CD4-positive, CD25-positive, alpha-beta regulatory T cell (primary cell): ENCODE measurements around the gene ORC5. TPM values are rescaled to one million over a fixed set of nuclear protein-coding genes. Genes with fewer than 3 reads are reported as not detected.

Experiments
- ATAC-seq, 2 donors: fragments of 150-1000 bp; cut with Tn5 transposase; one replicate each; pipeline ENCODE4 v1.10.0; 2021; ENCODE audit warnings: low read depth in 2 of 2, moderate number of reproducible peaks in 2 of 2, moderate library complexity in 1 of 2
- DNase-seq, 3 donors: peaks; one replicate each; pipeline versions ENCODE4 v3.0.0 to v3.0.0-alpha.2; 2012 to 2022; ENCODE audit warnings: mixed read lengths in 1 of 3
- H3K27ac ChIP-seq: one replicate; pipeline ENCODE4 v1.7.0; 2013; ENCODE audit warnings: mild to moderate bottlenecking, low read length; ENCODE audit not compliant: insufficient read depth, poor library complexity, severe bottlenecking
- H3K27me3 ChIP-seq: one replicate; pipeline ENCODE4 v1.7.0; 2013; ENCODE audit warnings: low read length; ENCODE audit not compliant: control insufficient read depth, insufficient read depth
- H3K36me3 ChIP-seq: one replicate; pipeline ENCODE4 v1.7.0; 2013; ENCODE audit warnings: mild to moderate bottlenecking, low read length, moderate library complexity; ENCODE audit not compliant: control insufficient read depth, insufficient read depth
- H3K4me1 ChIP-seq: 2 replicates; pipeline ENCODE4 v1.7.0; 2013; ENCODE audit warnings: mild to moderate bottlenecking, low read length; ENCODE audit not compliant: insufficient read depth, control insufficient read depth, poor library complexity, severe bottlenecking
- H3K4me3 ChIP-seq: one replicate; pipeline ENCODE4 v1.7.0; 2013; ENCODE audit warnings: low read depth, mild to moderate bottlenecking, low read length, moderate library complexity
- H3K9me3 ChIP-seq, 2 experiments: 1 replicate in 1 of 2; 2 replicates in 1 of 2; pipeline ENCODE4 v1.7.0; 2013; ENCODE audit warnings: low read length in 2 of 2, mild to moderate bottlenecking in 1 of 2, moderate library complexity in 1 of 2; ENCODE audit not compliant: control insufficient read depth in 2 of 2
- H3K27ac Mint-ChIP-seq, 3 donors: one replicate each; pipeline ENCODE4 v1.8.0; 2020 to 2022; ENCODE audit warnings: mild to moderate bottlenecking in 3 of 3, mixed read lengths in 3 of 3, moderate library complexity in 2 of 3
- H3K27me3 Mint-ChIP-seq: one replicate; pipeline ENCODE4 v1.8.0; 2022; ENCODE audit warnings: mild to moderate bottlenecking, mixed read lengths
- H3K36me3 Mint-ChIP-seq: one replicate; pipeline ENCODE4 v1.8.0; 2020; ENCODE audit warnings: mixed read lengths
- H3K4me1 Mint-ChIP-seq, 4 donors: one replicate each; pipeline ENCODE4 v1.8.0; 2020 to 2022; ENCODE audit warnings: mixed read lengths in 4 of 4, mild to moderate bottlenecking in 1 of 4
- H3K4me3 Mint-ChIP-seq, 4 donors: one replicate each; pipeline ENCODE4 v1.8.0; 2020 to 2022; ENCODE audit warnings: mild to moderate bottlenecking in 4 of 4, mixed read lengths in 4 of 4, moderate library complexity in 3 of 4
- H3K9me3 Mint-ChIP-seq, 7 donors: one replicate each; pipeline ENCODE4 v1.8.0; 2020 to 2022; ENCODE audit warnings: mixed read lengths in 7 of 7, mild to moderate bottlenecking in 3 of 7, moderate library complexity in 2 of 7
- polyA plus RNA-seq, 4 donors: library from polyadenylated mRNA; unstranded; fragments of 300-500 nt; fragmentation: Illumina TruSeq; gene quantifications; one replicate each; pipeline ENCODE4 v1.2.3, GENCODE V29; 2021
- total RNA-seq: library from RNA; stranded (reverse); gene quantifications from one replicate; pipeline ENCODE4 v1.2.3, GENCODE V29; 2022

The ORC5 gene
- total and polyA plus RNA-seq, 5 donors from 2014 or later, result 16.7 to 30.0 (median 29.0) TPM

DNA sequence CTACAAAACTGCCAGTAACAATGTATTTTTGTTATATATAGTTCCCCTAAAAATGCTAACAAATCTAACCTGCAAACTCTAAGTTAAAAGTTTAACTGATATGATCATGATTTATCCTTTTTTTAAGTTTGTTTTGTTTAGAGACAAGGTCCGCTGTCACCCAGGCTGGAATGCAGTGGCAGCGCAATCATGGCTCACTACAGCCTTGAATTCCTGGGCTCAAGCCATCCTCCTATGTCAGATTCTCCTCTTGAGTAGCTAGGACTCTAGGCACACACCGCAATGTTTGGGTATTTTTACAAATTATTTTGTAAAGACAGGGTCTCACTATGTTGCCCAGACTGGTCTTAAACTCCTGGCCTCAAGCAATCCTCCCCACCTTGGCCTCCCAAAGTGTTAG is 46.6 kb downstream of the ORC5 start:
- no peak for ATAC-seq
- no peaks in the 10 kb centered on the region for H3K27me3 Mint-ChIP-seq
- peaks cover 25% of the 10 kb centered on the region for H3K36me3 ChIP-seq

DNA sequence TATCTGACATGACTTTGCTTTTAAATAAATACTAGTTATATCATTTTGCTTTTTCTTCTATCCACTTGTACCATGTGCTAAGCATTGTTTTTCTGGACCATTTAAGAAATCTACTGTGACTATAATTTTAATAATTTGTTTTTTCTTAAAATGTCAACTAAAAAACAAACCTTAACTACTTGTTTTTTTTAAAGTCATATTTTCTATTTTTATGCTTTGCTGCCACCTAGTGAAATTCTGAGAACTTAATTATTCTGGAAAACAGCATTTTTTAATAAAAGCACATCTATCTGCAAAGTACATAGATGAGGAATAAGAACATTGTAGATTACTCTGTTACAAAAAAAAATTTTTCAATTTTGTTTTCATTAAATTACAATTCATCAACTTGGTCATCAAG is 47.4 kb downstream of the ORC5 start:
- Mint-ChIP-seq H3K27me3 (no peaks in the 10 kb centered on the region), H3K36me3 (peaks cover 26% of the 10 kb centered on the region), H3K4me1 (peaks cover 0 to 16% (median 6%) of the 10 kb centered on the region in 4 donors), H3K4me3 (no peak overlapping the region), H3K9me3 (no peaks in the 10 kb centered on the region), H3K27ac (no peak overlapping the region)
- Histone ChIP-seq H3K9me3 (no peaks in the 10 kb centered on the region), H3K4me3 (no peak overlapping the region), H3K27ac (no peak overlapping the region), H3K27me3 (no peaks in the 10 kb centered on the region), H3K4me1 (no peaks in the 10 kb centered on the region), H3K36me3 (peaks cover 24% of the 10 kb centered on the region)
- ATAC-seq (no peak), DNase-seq (peak in 2 of 3 donors; percentile 25 to 35)

More for the DNA sequence above, 46.6 kb downstream of the ORC5 start:
- Histone ChIP-seq H3K27me3 (no peaks in the 10 kb centered on the region), H3K4me1 (no peaks in the 10 kb centered on the region), H3K9me3 (no peaks in the 10 kb centered on the region), H3K27ac (no peak overlapping the region), H3K4me3 (no peak overlapping the region)
- Mint-ChIP-seq H3K4me3 (no peak overlapping the region), H3K9me3 (no peaks in the 10 kb centered on the region), H3K27ac (no peak overlapping the region), H3K36me3 (peaks cover 26% of the 10 kb centered on the region), H3K4me1 (peaks cover 0 to 16% (median 6%) of the 10 kb centered on the region in 4 donors)
- DNase-seq, result no peak

DNA sequence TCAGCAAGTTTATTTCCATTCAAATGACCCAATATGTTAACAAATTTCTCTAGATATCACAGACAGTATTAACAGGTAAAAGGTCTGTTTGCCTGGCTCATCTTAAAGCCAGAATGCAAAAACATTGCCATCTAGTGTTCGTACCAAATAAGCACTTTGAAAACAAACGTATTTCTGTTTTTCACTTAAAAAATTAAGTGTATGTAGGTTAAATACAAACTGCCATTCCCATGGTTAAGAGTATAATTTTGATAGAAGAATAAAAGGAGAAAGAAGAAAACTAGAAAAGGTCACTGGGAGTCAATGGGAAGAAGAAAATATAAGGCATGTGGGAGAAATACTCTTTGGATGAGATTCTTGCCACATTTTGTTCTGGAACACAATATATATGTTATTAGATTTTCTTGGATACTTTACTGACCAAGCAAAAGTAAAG is 51.0 kb downstream of the ORC5 start:
- H3K36me3 Mint-ChIP-seq, result peaks cover 12% of the 10 kb centered on the region
- Histone ChIP-seq H3K27ac (no peak overlapping the region), H3K4me1 (no peaks in the 10 kb centered on the region), H3K27me3 (no peaks in the 10 kb centered on the region), H3K9me3 (no peaks in the 10 kb centered on the region), H3K4me3 (no peak overlapping the region), H3K36me3 (peaks cover 12% of the 10 kb centered on the region)
- DNase-seq, result peak in 2 of 3 donors; percentile 17 to 44
- H3K9me3 Mint-ChIP-seq, result no peaks in the 10 kb centered on the region
- H3K4me1 Mint-ChIP-seq, result peaks cover 0 to 21% (median 7%) of the 10 kb centered on the region in 4 donors
- no peak for ATAC-seq
- no peaks in the 10 kb centered on the region for H3K27me3 Mint-ChIP-seq
- no peak overlapping the region for H3K27ac Mint-ChIP-seq
- H3K4me3 Mint-ChIP-seq, result no peak overlapping the region

DNA sequence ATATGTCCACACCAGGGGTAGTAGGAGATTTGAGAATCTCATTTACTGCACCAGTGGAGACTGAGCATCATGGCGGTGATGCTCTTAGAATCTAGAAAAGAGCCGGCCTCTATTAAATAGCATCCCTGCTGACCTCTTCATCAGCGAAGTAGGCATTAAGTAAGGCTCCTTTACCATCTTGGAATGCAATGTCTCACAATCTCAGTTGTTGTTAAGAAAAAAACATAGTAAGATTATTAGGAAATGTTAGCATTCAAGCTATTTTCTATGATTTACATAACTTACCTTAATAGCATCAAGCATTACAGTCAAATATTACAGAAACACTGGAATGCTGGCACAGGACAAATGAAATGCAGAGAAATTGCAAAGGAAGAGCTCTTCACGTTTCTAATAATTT is 54.5 kb downstream of the ORC5 start:
- Mint-ChIP-seq H3K27ac (no peak overlapping the region), H3K4me3 (no peak overlapping the region), H3K9me3 (no peaks in the 10 kb centered on the region), H3K27me3 (no peaks in the 10 kb centered on the region), H3K36me3 (peaks cover 4% of the 10 kb centered on the region), H3K4me1 (peaks cover 0 to 17% (median 9%) of the 10 kb centered on the region in 4 donors)
- H3K4me3 ChIP-seq, result no peak overlapping the region
- ATAC-seq, result no peak
- no peaks in the 10 kb centered on the region for H3K4me1 ChIP-seq
- H3K27ac ChIP-seq, result no peak overlapping the region
- H3K36me3 ChIP-seq, result peaks cover 5% of the 10 kb centered on the region
- H3K9me3 ChIP-seq, result no peaks in the 10 kb centered on the region
- no peak for DNase-seq
- H3K27me3 ChIP-seq, result no peaks in the 10 kb centered on the region

DNA sequence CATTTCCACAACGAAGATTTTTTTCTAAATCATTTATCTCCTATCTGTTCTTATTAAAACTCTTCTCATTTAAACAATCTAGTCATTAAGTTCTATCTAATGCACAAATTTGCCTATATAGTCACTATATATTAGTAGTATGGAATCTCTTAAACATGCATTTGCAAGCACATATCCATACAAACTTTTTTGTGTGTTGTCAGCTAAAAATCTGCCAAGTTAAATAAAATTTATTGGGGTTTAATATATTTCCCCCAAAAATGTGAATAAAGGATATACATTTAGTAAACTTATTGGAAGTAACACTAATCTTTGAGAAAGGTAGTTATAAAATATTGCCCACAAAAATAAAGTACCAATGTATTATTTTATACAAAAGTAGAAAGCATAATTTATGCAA is 55.3 kb downstream of the ORC5 start:
- Histone ChIP-seq H3K4me3 (no peak overlapping the region), H3K27me3 (no peaks in the 10 kb centered on the region), H3K36me3 (peaks cover 5% of the 10 kb centered on the region), H3K9me3 (no peaks in the 10 kb centered on the region), H3K4me1 (no peaks in the 10 kb centered on the region), H3K27ac (no peak overlapping the region)
- Mint-ChIP-seq H3K4me3 (no peak overlapping the region), H3K9me3 (no peaks in the 10 kb centered on the region), H3K27ac (peak overlapping the region in 1 of 3 donors; percentile 24), H3K36me3 (peaks cover 4% of the 10 kb centered on the region), H3K4me1 (peaks cover 0 to 17% (median 7%) of the 10 kb centered on the region in 4 donors), H3K27me3 (no peaks in the 10 kb centered on the region)
- DNase-seq (no peak), ATAC-seq (no peak)

DNA sequence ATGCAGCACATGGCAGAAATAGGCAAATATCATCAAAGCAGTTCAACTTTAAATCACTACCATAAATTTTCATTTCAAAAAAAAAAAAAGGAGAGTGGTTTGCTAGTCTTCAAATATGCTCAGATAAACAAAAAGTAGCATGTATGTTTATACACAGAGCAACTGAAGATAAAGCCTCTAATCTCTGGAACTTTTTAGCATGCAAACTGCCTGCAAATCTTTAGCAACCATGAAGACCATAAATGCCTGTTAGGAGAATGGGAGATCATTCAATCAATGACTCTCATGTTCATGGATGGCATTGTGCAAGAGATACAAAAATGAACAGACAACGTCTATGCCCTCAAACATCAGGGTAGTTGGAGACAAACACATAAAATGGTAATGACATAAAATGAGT is 57.3 kb downstream of the ORC5 start:
- ATAC-seq (no peak), DNase-seq (no peak)
- no peaks in the 10 kb centered on the region for H3K4me1 ChIP-seq
- H3K9me3 ChIP-seq, result no peaks in the 10 kb centered on the region
- Mint-ChIP-seq H3K9me3 (no peaks in the 10 kb centered on the region), H3K4me3 (no peak overlapping the region), H3K27ac (no peak overlapping the region), H3K27me3 (no peaks in the 10 kb centered on the region), H3K4me1 (peaks cover 0 to 12% (median 6%) of the 10 kb centered on the region in 4 donors), H3K36me3 (peaks cover 9% of the 10 kb centered on the region)
- no peak overlapping the region for H3K27ac ChIP-seq
- peaks cover 11% of the 10 kb centered on the region for H3K36me3 ChIP-seq
- no peaks in the 10 kb centered on the region for H3K27me3 ChIP-seq
- H3K4me3 ChIP-seq, result no peak overlapping the region

DNA sequence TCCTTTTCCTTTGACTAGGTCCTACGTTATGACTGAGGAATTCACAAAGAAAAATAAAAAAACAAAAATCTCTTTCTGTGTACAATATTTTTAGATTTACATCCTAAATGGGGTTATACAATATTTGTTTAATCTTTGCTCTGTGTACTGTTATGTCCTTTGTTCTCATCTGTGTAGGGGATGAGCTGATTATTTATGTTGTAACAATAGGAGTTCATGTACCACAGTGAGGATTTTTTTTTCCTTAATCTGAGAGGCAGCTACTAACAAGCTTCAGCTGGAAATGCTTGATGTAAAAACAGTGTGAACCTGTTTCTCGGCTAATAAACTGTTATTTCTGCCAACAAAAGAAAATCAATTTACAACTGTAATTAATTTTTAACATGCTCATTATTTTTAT is 58.0 kb downstream of the ORC5 start:
- H3K36me3 Mint-ChIP-seq, result peaks cover 10% of the 10 kb centered on the region
- no peak overlapping the region for H3K4me3 ChIP-seq
- no peaks in the 10 kb centered on the region for H3K9me3 Mint-ChIP-seq

DNA sequence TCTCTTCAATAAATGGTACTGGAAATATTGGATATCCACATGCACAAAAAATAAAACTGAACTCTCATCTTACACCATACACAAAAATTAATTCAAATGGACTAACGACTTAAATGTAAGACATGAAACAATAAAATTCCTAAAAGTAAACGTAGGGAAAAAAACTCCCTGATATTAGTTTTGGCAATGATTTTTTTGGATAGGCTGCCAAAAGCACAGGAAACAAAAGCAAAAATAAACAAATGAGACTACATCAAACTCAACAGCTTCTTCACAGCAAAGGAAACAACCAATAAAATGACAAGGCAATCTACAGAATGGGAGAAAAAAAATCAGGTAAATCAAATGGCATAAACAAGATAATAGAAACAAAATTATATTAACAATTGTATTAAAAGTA is 65.7 kb downstream of the ORC5 start:
- peaks cover 24% of the 10 kb centered on the region for H3K36me3 Mint-ChIP-seq
- no peaks in the 10 kb centered on the region for H3K9me3 Mint-ChIP-seq
- Histone ChIP-seq H3K9me3 (no peaks in the 10 kb centered on the region), H3K4me3 (no peak overlapping the region), H3K4me1 (no peaks in the 10 kb centered on the region), H3K27ac (no peak overlapping the region), H3K36me3 (peaks cover 13% of the 10 kb centered on the region), H3K27me3 (no peaks in the 10 kb centered on the region)
- no peaks in the 10 kb centered on the region for H3K27me3 Mint-ChIP-seq
- peaks cover 2 to 9% (median 5%) of the 10 kb centered on the region in 4 donors for H3K4me1 Mint-ChIP-seq
- no peak overlapping the region for H3K4me3 Mint-ChIP-seq
- no peak overlapping the region for H3K27ac Mint-ChIP-seq
- DNase-seq (no peak), ATAC-seq (no peak)

More for the DNA sequence above, 58.0 kb downstream of the ORC5 start:
- no peaks in the 10 kb centered on the region for H3K27me3 Mint-ChIP-seq
- peaks cover 12% of the 10 kb centered on the region for H3K36me3 ChIP-seq
- DNase-seq (no peak), ATAC-seq (no peak)
- H3K4me1 Mint-ChIP-seq, result peaks cover 0 to 13% (median 6%) of the 10 kb centered on the region in 4 donors
- no peaks in the 10 kb centered on the region for H3K9me3 ChIP-seq
- no peak overlapping the region for H3K4me3 Mint-ChIP-seq
- no peak overlapping the region for H3K27ac ChIP-seq
- H3K27ac Mint-ChIP-seq, result no peak overlapping the region
- no peaks in the 10 kb centered on the region for H3K27me3 ChIP-seq
- H3K4me1 ChIP-seq, result no peaks in the 10 kb centered on the region
